Brain microvascular endothelial cell (primary cell): ENCODE data around the gene COL4A1.

Experiments
- DNase-seq: peaks from one replicate; pipeline ENCODE4 v3.0.0-alpha.2; 2020
- H3K27ac ChIP-seq: fragments of 250-450 bp; sonication (Bioruptor Pico); 2 replicates; pipeline ENCODE4 v1.5.1; 2020; ENCODE audit warnings: mild to moderate bottlenecking, moderate library complexity
- H3K27me3 ChIP-seq: fragments of 250-450 bp; sonication (Bioruptor Pico); replicated peaks from 2 replicates; pipeline ENCODE4 v1.5.1; 2020; ENCODE audit warnings: mild to moderate bottlenecking
- H3K36me3 ChIP-seq: fragments of 250-450 bp; sonication (Bioruptor Pico); replicated peaks from 2 replicates; pipeline ENCODE4 v1.5.1; 2020; ENCODE audit warnings: mild to moderate bottlenecking
- H3K4me3 ChIP-seq: 2 replicates; pipeline ENCODE4 v1.5.1; 2011; ENCODE audit warnings: low read depth, mild to moderate bottlenecking, control low read depth, low read length, moderate library complexity
- CTCF ChIP-seq: IDR thresholded peaks from 2 replicates; pipeline ENCODE4 v1.5.1; 2011; ENCODE audit warnings: low read depth, mild to moderate bottlenecking, moderate library complexity, low read length, control low read depth, inconsistent platforms; ENCODE audit errors: missing control alignments
- in situ Hi-C: cut with HindIII; loops from 2 replicates; pipeline ENCODE4 v1.10.0; 2017; ENCODE audit warnings: low sequenced_read_pairs, low pct_ligation_motif_present

COL4A1 gene

DNA sequence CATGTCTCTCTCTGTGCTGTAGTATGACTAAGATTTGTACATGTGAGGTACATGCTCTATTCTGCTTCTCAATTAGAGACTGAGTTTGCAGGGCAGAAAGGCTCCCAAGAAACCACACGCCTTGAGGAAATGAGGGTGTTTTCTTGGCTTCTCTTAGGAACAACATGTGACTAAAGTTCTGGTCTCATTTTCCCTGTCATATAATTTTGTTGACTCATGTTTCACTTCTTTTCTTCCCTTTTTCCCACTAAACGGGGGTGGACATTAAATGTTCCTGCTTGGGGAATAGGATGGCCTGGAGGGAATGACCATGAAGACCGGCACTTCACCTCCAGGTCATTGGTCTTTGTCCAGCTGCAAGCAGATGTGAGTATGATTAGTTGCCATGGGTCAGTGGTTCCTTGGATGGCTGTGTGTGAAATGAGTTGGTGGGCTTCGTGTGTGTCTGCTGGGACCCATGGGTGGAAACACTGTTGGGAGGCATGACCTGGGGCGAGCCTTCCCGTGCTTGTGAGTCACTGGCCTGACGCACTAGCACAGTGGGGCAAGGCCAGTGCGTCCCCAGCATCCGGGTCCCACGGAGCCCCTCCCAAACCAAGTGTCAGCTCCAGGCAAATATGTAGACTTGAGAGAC is 56.6 kb downstream of the COL4A1 start:
- no peak for TF ChIP-seq CTCF
- no peaks in the 10 kb centered on the region for H3K27me3 ChIP-seq
- in situ Hi-C loops, result no loop called here
- peak; percentile 81 for DNase-seq
- H3K27ac ChIP-seq, result peak overlapping the region; percentile 93
- H3K4me3 ChIP-seq, result no peak overlapping the region
- peaks cover 40% of the 10 kb centered on the region for H3K36me3 ChIP-seq

GRCh38 chr13:110249326-110249725 is 57.6 kb downstream of the COL4A1 start:
- no peaks in the 10 kb centered on the region for H3K27me3 ChIP-seq
- H3K27ac ChIP-seq, result peak overlapping the region; percentile 93
- TF ChIP-seq CTCF, result no peak
- no peak overlapping the region for H3K4me3 ChIP-seq
- no peak for DNase-seq
- H3K36me3 ChIP-seq, result peaks cover 44% of the 10 kb centered on the region
- in situ Hi-C loops, result no loop called here

- H3K27me3 ChIP-seq, result no peaks in the 10 kb centered on the region
- TF ChIP-seq CTCF, result no peak
- in situ Hi-C loops, result no loop called here
- no peak for DNase-seq
- no peak overlapping the region for H3K4me3 ChIP-seq
- H3K36me3 ChIP-seq, result peaks cover 49% of the 10 kb centered on the region
- H3K27ac ChIP-seq, result peak overlapping the region; percentile 93
Measured at GRCh38 chr13:110248449-110249143, 58.4 kb downstream of the COL4A1 start.

GRCh38 chr13:110246530-110246929 is 60.4 kb downstream of the COL4A1 start:
- in situ Hi-C loops, result no loop called here
- Histone ChIP-seq H3K4me3 (no peak overlapping the region), H3K36me3 (peaks cover 64% of the 10 kb centered on the region), H3K27me3 (no peaks in the 10 kb centered on the region), H3K27ac (peak overlapping the region; percentile 93)
- TF ChIP-seq CTCF, result no peak
- DNase-seq, result no peak

GRCh38 chr13:110245416-110245899 is 61.5 kb downstream of the COL4A1 start:
- in situ Hi-C loops, result no loop called here
- no peaks in the 10 kb centered on the region for H3K27me3 ChIP-seq
- no peak for DNase-seq
- no peak overlapping the region for H3K4me3 ChIP-seq
- peaks cover 66% of the 10 kb centered on the region for H3K36me3 ChIP-seq
- TF ChIP-seq CTCF, result no peak
- H3K27ac ChIP-seq, result no peak overlapping the region
